NCI-H446 treated with DMSO at 0.1 percent for 48 hours (cell line): ENCODE measurements around the gene SPTBN5.

ENCODE experiments used
- DNase-seq: peaks from one replicate; lab custom pipeline; 2025; lab: John Stamatoyannopoulos, UW

Gene SPTBN5

DNA sequence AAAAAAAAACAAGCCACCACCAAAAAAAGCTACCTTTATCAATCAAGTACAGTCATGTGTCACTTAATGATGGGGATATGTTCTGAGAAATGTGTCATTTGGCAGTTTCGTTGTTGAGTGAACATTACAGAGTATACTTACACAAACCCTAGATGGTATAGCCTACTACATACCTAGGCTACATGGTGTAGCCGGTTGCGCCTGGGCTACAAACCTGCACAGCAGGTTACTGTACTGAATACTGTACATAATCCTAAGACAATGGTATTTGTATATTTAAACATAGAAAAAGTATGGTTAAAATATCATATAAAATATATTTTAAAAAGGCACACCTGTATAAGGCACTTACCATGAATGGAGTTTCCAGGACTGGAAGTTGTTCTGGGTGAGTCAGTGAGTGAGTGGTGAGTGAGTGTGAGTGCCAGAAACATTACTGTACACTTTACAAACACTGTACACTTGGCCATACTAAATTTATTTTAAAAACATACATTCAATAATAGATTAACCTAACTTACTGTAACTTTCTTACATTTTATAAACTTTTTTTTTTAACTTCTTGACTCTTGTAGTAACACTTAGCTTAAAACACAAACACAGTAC is 91.9 kb downstream of the SPTBN5 start:
- DNase-seq: no peak

GRCh38 chr15:41801185-41801584 is 92.7 kb downstream of the SPTBN5 start:
- no peak for DNase-seq

GRCh38 chr15:41799488-41799805 is 94.4 kb downstream of the SPTBN5 start:
- no peak for DNase-seq

DNA sequence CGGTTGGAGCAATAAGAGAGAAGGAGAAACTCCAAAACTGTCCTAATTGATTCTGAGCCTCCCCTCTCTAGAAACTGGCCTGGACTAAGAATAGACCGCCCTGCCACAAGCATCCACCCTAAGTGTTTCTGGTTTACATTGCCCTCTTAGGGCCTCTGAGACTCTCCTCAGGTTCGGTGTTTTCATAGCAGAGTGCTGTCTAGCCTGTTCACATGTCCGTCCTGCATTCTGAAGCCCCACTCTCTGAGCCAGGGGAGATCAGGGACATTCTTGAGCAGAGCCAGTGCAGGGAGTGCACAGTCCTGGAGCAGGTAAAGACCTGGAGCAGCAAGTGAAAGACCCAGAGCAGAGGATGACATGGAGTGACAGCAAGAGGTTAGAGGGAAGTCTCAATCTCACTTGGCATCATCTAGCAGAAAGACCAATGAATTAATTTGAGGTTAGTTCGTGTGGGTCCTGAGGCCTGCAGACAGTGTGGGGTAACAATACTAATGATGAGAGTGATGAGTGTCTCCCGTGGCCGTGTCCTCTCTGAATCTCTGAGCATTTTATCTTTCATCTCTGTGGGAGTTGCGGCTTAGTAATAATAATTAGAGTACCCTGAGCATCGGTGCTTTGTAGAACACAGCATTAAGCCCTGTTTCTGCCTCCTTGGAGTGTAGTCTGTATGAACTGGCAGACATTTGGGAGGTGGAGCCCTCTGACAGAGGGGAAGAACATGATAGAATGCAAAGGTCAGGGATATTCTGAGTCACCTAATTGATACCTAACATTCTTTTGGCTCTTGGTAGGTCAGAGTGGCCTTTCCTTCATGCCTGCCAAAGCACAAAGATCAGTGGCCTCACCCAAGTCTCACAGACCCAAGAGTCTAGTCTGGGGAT is 95.0 kb downstream of the SPTBN5 start:
- no peak for DNase-seq
